HG03039 (cell line): ENCODE results near the gene ZBTB4.

Experiments
- ATAC-seq: cut with Tn5 transposase; IDR thresholded peaks from one replicate; pipeline ENCODE4 v1.9.1; 2021; ENCODE audit warnings: mild to moderate bottlenecking, moderate library complexity; ENCODE audit not compliant: unreplicated experiment

Gene ZBTB4

GRCh38 chr17:7442142-7442541 is 37.3 kb downstream of the ZBTB4 start:
- no peak for ATAC-seq

- no peak for ATAC-seq
Measured at GRCh38 chr17:7441266-7441665, 38.2 kb downstream of the ZBTB4 start.

- no peak for ATAC-seq
Measured at GRCh38 chr17:7440834-7441195, 38.6 kb downstream of the ZBTB4 start.

- no peak for ATAC-seq
Measured at GRCh38 chr17:7440113-7440833, 39.2 kb downstream of the ZBTB4 start.

- no peak for ATAC-seq
Measured at GRCh38 chr17:7439462-7440112, 39.8 kb downstream of the ZBTB4 start, which contains the start of gene FGF11. Gene FGF11, plus strand, starts transcription at chr17:7439512. Its CDS starts 109 bp downstream, at chr17:7439621.

- no peak for ATAC-seq
Measured at GRCh38 chr17:7438656-7439460, 40.6 kb downstream of the ZBTB4 start.

GRCh38 chr17:7437950-7438614 is 41.3 kb downstream of the ZBTB4 start:
- no peak for ATAC-seq

- ATAC-seq: no peak
Measured at GRCh38 chr17:7437369-7437863, 42.0 kb downstream of the ZBTB4 start.

GRCh38 chr17:7436556-7437368 is 42.7 kb downstream of the ZBTB4 start:
- ATAC-seq: no peak

- ATAC-seq: no peak
Measured at GRCh38 chr17:7435676-7436555, 43.5 kb downstream of the ZBTB4 start.

- ATAC-seq: no peak
Measured at GRCh38 chr17:7432296-7432695, 47.1 kb downstream of the ZBTB4 start.

GRCh38 chr17:7431231-7431630 is 48.2 kb downstream of the ZBTB4 start:
- ATAC-seq: no peak

GRCh38 chr17:7429722-7430121 is 49.7 kb downstream of the ZBTB4 start:
- ATAC-seq: no peak

GRCh38 chr17:7428557-7428956 is 50.9 kb downstream of the ZBTB4 start, which contains the start of gene SPEM3:
Gene SPEM3, plus strand, starts transcription at chr17:7428857. Its CDS starts 46 bp downstream, at chr17:7428903.
- ATAC-seq: no peak

GRCh38 chr17:7427549-7427948 is 51.9 kb downstream of the ZBTB4 start:
- ATAC-seq: no peak

- ATAC-seq: no peak
Measured at GRCh38 chr17:7426896-7427489, 52.4 kb downstream of the ZBTB4 start.

GRCh38 chr17:7426203-7426863 is 53.1 kb downstream of the ZBTB4 start:
- ATAC-seq: no peak

- no peak for ATAC-seq
Measured at GRCh38 chr17:7425756-7426155, 53.7 kb downstream of the ZBTB4 start.
